HEK293T (cell line): Measurements from ENCODE around the gene HLCS.

Experiments
- CTCF ChIA-PET: fragments of 350-600 bp; formaldehyde crosslinking; extraction: SDS; loops from one replicate; lab custom pipeline; 2021; ENCODE audit warnings: antibody characterized with exemption, inconsistent platforms; lab: Yijun Ruan, JAX
- POLR2A ChIA-PET: fragments of 350-600 bp; formaldehyde crosslinking; extraction: SDS; loops from one replicate; lab custom pipeline; 2020; ENCODE audit warnings: antibody characterized with exemption, inconsistent platforms; lab: Yijun Ruan, JAX
- DNase-seq: peaks from one replicate; pipeline ENCODE4 v3.0.0; 2012; ENCODE audit warnings: mixed read lengths; ENCODE audit errors: extremely low spot score
- ARNT ChIP-seq: fragments of 450-650 bp; IDR thresholded peaks from 2 replicates; pipeline ENCODE4 v1.6.1; 2017; ENCODE audit warnings: mild to moderate bottlenecking
- BHLHE40 ChIP-seq: fragments of 450-650 bp; IDR thresholded peaks from 2 replicates; pipeline ENCODE4 v1.6.1; 2016; ENCODE audit warnings: mild to moderate bottlenecking, moderate library complexity, borderline replicate concordance
- CTBP1 ChIP-seq: fragments of 450-650 bp; IDR thresholded peaks from 2 replicates; pipeline ENCODE4 v1.6.1; 2016; ENCODE audit warnings: borderline replicate concordance
- ELF4 ChIP-seq: fragments of 450-650 bp; IDR thresholded peaks from 2 replicates; pipeline ENCODE4 v1.6.1; 2017; ENCODE audit warnings: antibody characterized with exemption
- FOXA1 ChIP-seq: fragments of 450-650 bp; IDR thresholded peaks from 2 replicates; pipeline ENCODE4 v1.6.1; 2016; ENCODE audit warnings: mild to moderate bottlenecking
- FOXK2 ChIP-seq: fragments of 450-650 bp; IDR thresholded peaks from 2 replicates; pipeline ENCODE4 v1.6.1; 2016; ENCODE audit warnings: mild to moderate bottlenecking
- FOXM1 ChIP-seq: fragments of 450-650 bp; IDR thresholded peaks from 2 replicates; pipeline ENCODE4 v1.6.1; 2017; ENCODE audit warnings: mild to moderate bottlenecking, borderline replicate concordance
- HDGF ChIP-seq: fragments of 450-650 bp; IDR thresholded peaks from 2 replicates; pipeline ENCODE4 v1.6.1; 2017; ENCODE audit warnings: antibody characterized with exemption, borderline replicate concordance
- L3MBTL2 ChIP-seq: fragments of 450-650 bp; conservative IDR thresholded peaks from 2 replicates; pipeline ENCODE4 v1.6.1; 2016; ENCODE audit warnings: mild to moderate bottlenecking
- LEF1 ChIP-seq: fragments of 450-650 bp; IDR thresholded peaks from 2 replicates; pipeline ENCODE4 v1.6.1; 2017; ENCODE audit warnings: mild to moderate bottlenecking, borderline replicate concordance
- NFRKB ChIP-seq: fragments of 450-650 bp; IDR thresholded peaks from 2 replicates; pipeline ENCODE4 v1.6.1; 2016; ENCODE audit warnings: mild to moderate bottlenecking, moderate library complexity
- PKNOX1 ChIP-seq: fragments of 450-650 bp; IDR thresholded peaks from 2 replicates; pipeline ENCODE4 v1.6.1; 2016
- SP1 ChIP-seq: fragments of 450-650 bp; IDR thresholded peaks from 2 replicates; pipeline ENCODE4 v1.6.1; 2017
- SUZ12 ChIP-seq: fragments of 450-650 bp; IDR thresholded peaks from 2 replicates; pipeline ENCODE4 v1.6.1; 2016; ENCODE audit warnings: mild to moderate bottlenecking
- TARDBP ChIP-seq: fragments of 450-650 bp; IDR thresholded peaks from 2 replicates; pipeline ENCODE4 v1.6.1; 2016
- ZNF384 ChIP-seq: fragments of 450-650 bp; IDR thresholded peaks from 2 replicates; pipeline ENCODE4 v1.6.1; 2016

Gene HLCS

GRCh38 chr21:36846631-36847030 is 119.8 kb downstream of the HLCS start:
- ChIA-PET POLR2A (interaction anchor here (1.1 kb wide), 1 partner anchor 11 kb away, joined by 3 read pairs; no protein-coding TSS in a partner anchor), CTCF (interaction anchor here (1.9 kb wide), 1 partner anchor 9 kb away, joined by 9 read pairs; no protein-coding TSS in a partner anchor)
- no peak for DNase-seq
- TF ChIP-seq PKNOX1 = no peak
- TF ChIP-seq TARDBP = no peak
- TF ChIP-seq SP1 = no peak
- TF ChIP-seq ZNF384 = no peak
- no peak for TF ChIP-seq NFRKB
- no peak for TF ChIP-seq FOXA1
- no peak for TF ChIP-seq L3MBTL2
- TF ChIP-seq HDGF = no peak
- TF ChIP-seq CTBP1 = no peak
- TF ChIP-seq ARNT = no peak
- no peak for TF ChIP-seq ELF4
- TF ChIP-seq SUZ12 = no peak

GRCh38 chr21:36845790-36846189 is 120.7 kb downstream of the HLCS start:
- ChIA-PET CTCF (interaction anchor here (0.7 to 1.9 kb wide), 2 partner anchors 8 to 10 kb away, joined by 4 to 9 read pairs; no protein-coding TSS in a partner anchor), POLR2A (no interaction called here)
- TF ChIP-seq SP1 (no peak), ELF4 (no peak), ZNF384 (no peak), ARNT (no peak), TARDBP (no peak), LEF1 (no peak), FOXA1 (no peak), SUZ12 (no peak), PKNOX1 (no peak), FOXM1 (no peak), FOXK2 (no peak), L3MBTL2 (no peak), NFRKB (no peak), HDGF (no peak), CTBP1 (no peak), BHLHE40 (no peak)
- no peak for DNase-seq

DNA sequence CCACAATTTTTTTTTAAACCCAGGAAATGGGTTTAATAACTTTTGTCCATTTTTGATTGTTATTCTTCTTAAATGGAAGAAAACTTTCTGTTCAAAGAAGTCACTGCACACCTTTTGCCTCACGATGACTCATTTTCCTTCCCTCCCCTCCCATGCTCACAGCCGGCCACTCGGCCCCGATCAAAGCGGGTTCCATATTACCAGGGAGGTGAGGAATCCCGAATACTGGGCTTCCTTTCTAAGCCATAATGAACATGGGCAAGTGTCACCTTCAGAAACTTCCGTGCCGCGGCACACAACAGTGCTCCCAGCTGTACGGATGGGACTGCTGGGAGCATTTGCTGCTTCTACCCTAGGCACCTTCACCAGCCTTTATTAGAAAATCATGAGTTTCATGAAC is 121.4 kb downstream of the HLCS start:
- CTCF ChIA-PET = interaction anchor here (0.7 kb wide), 1 partner anchor 9 kb away, joined by 4 read pairs; no protein-coding TSS in a partner anchor
- POLR2A ChIA-PET = no interaction called here
- no peak for DNase-seq
- TF ChIP-seq LEF1 = no peak
- no peak for TF ChIP-seq ELF4
- no peak for TF ChIP-seq SUZ12
- no peak for TF ChIP-seq SP1

DNA sequence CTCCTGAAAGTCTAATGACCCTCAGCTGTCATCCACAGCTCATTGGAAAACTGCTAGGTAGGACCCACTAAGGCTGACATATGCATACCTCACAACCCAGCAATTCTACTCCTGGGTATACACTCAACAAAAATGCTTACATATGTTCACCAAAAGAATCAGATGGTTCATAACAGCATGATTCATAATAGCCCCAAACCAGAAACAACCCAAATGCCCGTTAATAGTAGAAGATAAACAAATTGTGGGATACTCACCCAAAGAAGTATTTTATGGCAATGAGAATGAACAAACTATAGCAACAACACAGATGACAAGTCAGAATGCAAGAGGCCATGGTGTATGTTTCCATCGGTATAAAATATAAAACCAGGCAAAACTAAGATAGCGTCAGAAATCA is 124.6 kb downstream of the HLCS start:
- CTCF ChIA-PET = no interaction called here
- POLR2A ChIA-PET = no interaction called here
- no peak for TF ChIP-seq LEF1
- TF ChIP-seq SP1 = no peak
- no peak for TF ChIP-seq ELF4
- no peak for TF ChIP-seq FOXA1
- no peak for TF ChIP-seq CTBP1
- no peak for TF ChIP-seq NFRKB
- TF ChIP-seq BHLHE40 = no peak
- TF ChIP-seq FOXK2 = no peak
- no peak for TF ChIP-seq SUZ12
- no peak for TF ChIP-seq FOXM1
- TF ChIP-seq ARNT = no peak
- no peak for TF ChIP-seq L3MBTL2
- TF ChIP-seq HDGF = no peak
- TF ChIP-seq PKNOX1 = no peak
- TF ChIP-seq ZNF384 = no peak
- TF ChIP-seq TARDBP = no peak
- DNase-seq = no peak

DNA sequence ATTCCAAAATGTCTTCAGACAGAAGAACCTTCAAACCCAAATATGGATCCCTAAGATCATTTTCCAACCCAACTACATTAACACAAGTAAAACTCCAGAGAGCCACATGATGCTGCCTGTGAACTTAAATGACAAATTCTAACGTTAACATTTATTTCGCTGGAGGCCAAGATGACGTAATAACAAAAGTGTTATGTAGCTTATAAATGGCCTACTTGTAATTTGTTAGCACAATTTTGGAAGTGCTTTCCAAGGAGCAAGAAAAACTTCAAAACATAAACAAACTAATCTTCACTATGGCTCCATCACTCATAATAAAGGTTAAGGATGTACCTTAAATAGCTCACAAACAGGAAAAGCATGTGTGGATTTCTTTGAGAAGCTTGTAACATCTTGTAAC is 126.7 kb downstream of the HLCS start:
- CTCF ChIA-PET = no interaction called here
- POLR2A ChIA-PET = no interaction called here
- DNase-seq = no peak
- TF ChIP-seq ARNT (no peak), TARDBP (no peak), SUZ12 (no peak), FOXK2 (no peak), SP1 (no peak), ZNF384 (no peak), FOXA1 (no peak), NFRKB (no peak), L3MBTL2 (no peak), BHLHE40 (no peak), HDGF (no peak), PKNOX1 (no peak), CTBP1 (no peak), FOXM1 (no peak), LEF1 (no peak), ELF4 (no peak)

GRCh38 chr21:36839123-36839522 is 127.3 kb downstream of the HLCS start:
- ChIA-PET CTCF (no interaction called here), POLR2A (no interaction called here)
- no peak for TF ChIP-seq NFRKB
- no peak for TF ChIP-seq TARDBP
- TF ChIP-seq HDGF = no peak
- no peak for TF ChIP-seq SUZ12
- no peak for TF ChIP-seq CTBP1
- no peak for TF ChIP-seq PKNOX1
- TF ChIP-seq L3MBTL2 = no peak
- no peak for TF ChIP-seq ARNT
- TF ChIP-seq ZNF384 = no peak
- no peak for TF ChIP-seq FOXM1
- TF ChIP-seq ELF4 = no peak
- no peak for TF ChIP-seq LEF1
- TF ChIP-seq SP1 = no peak
- TF ChIP-seq FOXA1 = no peak
- no peak for TF ChIP-seq BHLHE40
- no peak for TF ChIP-seq FOXK2
- DNase-seq = no peak
